ENCODE data around the gene DMRTA1.
A peak's percentile ranks its signal among the peaks of the same experiment; 100 is the strongest.

DMRTA1 gene, protein sequence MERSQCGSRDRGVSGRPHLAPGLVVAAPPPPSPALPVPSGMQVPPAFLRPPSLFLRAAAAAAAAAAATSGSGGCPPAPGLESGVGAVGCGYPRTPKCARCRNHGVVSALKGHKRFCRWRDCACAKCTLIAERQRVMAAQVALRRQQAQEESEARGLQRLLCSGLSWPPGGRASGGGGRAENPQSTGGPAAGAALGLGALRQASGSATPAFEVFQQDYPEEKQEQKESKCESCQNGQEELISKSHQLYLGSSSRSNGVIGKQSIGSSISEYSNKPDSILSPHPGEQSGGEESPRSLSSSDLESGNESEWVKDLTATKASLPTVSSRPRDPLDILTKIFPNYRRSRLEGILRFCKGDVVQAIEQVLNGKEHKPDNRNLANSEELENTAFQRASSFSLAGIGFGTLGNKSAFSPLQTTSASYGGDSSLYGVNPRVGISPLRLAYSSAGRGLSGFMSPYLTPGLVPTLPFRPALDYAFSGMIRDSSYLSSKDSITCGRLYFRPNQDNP

DNA sequence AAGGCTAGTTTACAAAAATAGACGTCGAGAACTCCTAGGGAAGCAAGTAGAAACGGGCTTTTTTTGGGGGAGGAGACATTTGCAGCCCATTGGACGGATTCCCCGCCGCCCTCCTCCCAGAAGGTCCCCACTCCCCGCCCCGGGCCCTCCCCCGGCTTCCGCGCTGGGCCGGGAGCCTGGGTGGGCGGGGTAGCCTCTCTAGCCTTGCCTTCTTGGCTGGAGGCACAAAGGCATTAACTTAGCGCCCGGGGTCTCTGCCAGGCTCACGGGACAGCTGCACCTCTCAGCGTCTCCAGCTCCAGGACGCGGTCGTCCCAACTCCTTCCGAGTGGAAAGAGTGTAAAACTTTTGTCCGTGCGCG lies at the start of gene DMRTA1:
Gene DMRTA1, plus strand, starts transcription at position 236 of the 361 bp plus-strand sequence. CDS start 242 bp downstream, outside the sequence.
- TF ChIP-seq, protein P1, sequence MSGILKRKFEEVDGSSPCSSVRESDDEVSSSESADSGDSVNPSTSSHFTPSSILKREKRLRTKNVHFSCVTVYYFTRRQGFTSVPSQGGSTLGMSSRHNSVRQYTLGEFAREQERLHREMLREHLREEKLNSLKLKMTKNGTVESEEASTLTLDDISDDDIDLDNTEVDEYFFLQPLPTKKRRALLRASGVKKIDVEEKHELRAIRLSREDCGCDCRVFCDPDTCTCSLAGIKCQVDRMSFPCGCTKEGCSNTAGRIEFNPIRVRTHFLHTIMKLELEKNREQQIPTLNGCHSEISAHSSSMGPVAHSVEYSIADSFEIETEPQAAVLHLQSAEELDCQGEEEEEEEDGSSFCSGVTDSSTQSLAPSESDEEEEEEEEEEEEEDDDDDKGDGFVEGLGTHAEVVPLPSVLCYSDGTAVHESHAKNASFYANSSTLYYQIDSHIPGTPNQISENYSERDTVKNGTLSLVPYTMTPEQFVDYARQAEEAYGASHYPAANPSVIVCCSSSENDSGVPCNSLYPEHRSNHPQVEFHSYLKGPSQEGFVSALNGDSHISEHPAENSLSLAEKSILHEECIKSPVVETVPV (CRISPR knock-in tag; IDR thresholded peaks at IDR 0.05) = no peak
- TF ChIP-seq SNAI2 (CRISPR knock-in tag; IDR thresholded peaks at IDR 0.05) (no peak), ZNF8 (CRISPR knock-in tag; IDR thresholded peaks at IDR 0.05) (no peak), TCF4 (CRISPR knock-in tag; IDR thresholded peaks at IDR 0.05; ENCODE audit: borderline replicate concordance) (no peak), ESRRG (CRISPR knock-in tag; IDR thresholded peaks at IDR 0.05) (no peak), ZNF70 (CRISPR knock-in tag; IDR thresholded peaks at IDR 0.05) (no peak), PPARA (CRISPR knock-in tag; IDR thresholded peaks at IDR 0.05; ENCODE audit: borderline replicate concordance) (no peak)
- TF ChIP-seq, protein P2, sequence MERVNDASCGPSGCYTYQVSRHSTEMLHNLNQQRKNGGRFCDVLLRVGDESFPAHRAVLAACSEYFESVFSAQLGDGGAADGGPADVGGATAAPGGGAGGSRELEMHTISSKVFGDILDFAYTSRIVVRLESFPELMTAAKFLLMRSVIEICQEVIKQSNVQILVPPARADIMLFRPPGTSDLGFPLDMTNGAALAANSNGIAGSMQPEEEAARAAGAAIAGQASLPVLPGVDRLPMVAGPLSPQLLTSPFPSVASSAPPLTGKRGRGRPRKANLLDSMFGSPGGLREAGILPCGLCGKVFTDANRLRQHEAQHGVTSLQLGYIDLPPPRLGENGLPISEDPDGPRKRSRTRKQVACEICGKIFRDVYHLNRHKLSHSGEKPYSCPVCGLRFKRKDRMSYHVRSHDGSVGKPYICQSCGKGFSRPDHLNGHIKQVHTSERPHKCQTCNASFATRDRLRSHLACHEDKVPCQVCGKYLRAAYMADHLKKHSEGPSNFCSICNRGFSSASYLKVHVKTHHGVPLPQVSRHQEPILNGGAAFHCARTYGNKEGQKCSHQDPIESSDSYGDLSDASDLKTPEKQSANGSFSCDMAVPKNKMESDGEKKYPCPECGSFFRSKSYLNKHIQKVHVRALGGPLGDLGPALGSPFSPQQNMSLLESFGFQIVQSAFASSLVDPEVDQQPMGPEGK (CRISPR knock-in tag; IDR thresholded peaks at IDR 0.05; ENCODE audit: borderline replicate concordance) = no peak
- ATAC-seq = peak; percentile 75

DNA sequence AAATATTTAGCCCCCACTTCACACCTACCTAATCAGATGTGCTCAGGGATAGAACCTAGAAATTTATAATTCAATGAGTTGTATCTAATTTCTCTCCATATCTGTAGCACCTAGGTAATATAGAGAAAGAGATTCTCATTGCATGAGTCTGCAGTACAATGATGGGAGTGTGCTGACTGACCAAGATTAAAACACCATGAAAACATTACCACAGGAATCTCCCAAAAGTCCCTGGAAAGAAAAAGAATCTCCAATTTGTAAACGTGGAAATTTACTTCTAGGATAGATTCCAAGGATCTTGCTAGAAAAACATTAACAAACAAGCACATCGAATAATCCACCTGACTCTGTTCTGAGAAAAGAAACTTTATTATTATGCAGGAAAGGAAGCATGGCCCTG lies 45.0 kb upstream of the DMRTA1 start:
- no peak for ATAC-seq
- no peak for TF ChIP-seq ZC3H10 (CRISPR knock-in tag; IDR thresholded peaks at IDR 0.05)
- TF ChIP-seq ZNF8 (CRISPR knock-in tag; IDR thresholded peaks at IDR 0.05) = no peak
- TF ChIP-seq SNAI2 (CRISPR knock-in tag; IDR thresholded peaks at IDR 0.05) = no peak

DNA sequence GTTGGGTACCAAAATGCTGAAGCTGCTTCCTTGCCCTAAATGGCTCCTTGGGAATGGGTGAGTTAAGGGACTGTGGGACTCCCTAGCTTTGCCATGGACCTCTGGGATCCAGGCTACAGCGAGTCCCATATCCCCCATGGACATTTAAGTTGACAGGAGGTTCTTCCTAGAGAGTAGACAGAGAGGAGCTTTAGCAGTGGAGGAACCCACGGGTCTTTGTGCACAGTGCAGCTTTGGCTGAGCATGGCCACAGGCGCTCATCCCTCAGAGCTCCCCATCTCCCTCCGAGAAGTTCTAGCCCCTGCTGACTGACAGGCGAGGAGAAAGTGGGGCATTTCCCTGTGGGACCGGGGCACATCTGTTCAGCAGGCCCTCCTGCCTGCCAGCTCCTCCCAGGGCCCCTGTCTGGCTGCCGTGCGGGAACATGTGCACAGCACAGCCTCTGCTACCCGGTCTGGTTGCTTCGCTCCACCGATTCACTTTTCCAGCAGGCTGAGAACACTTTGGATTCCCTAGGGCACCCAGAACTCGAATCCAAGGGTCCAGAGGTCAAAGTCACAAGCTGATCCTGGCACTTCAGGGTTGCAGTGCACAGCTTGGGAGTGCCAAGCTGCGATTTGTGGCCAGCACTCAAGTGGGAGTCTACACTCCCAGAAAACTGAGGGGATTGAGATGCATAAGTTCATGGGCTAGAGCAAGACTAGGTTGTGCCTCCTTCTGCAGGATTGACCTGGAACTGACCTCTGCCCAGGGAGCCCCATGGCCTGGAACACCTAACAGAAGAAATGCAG lies 40.6 kb upstream of the DMRTA1 start:
- TF ChIP-seq RARB (CRISPR knock-in tag; IDR thresholded peaks at IDR 0.05) (no peak), ZNF8 (CRISPR knock-in tag; IDR thresholded peaks at IDR 0.05) (no peak), GLIS3 (CRISPR knock-in tag; IDR thresholded peaks at IDR 0.05) (no peak), SNAI2 (CRISPR knock-in tag; IDR thresholded peaks at IDR 0.05) (no peak), ISL1 (CRISPR knock-in tag; IDR thresholded peaks at IDR 0.05) (no peak), ZFP30 (CRISPR knock-in tag; IDR thresholded peaks at IDR 0.05) (no peak)
- ATAC-seq = no peak

DNA sequence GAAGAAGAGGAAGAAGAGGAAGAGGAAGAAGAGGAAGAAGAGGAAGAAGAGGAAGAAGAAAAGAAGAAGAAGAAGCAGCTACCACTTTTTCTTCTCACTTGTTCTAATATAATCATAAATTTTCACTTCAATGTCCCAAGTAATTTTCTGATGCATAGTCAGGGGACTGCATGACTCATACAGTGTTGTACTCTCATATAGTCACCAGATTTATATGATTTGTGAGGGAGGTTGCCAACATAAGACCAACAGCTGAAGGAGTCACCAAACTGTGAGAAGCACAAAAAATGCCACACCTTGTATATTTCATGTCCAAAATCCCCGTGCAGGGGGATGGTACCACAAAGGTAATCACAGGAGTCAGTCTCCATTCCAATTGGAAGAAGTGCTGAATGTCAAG lies 32.7 kb upstream of the DMRTA1 start:
- ATAC-seq = no peak
- TF ChIP-seq CSDC2 (CRISPR knock-in tag; IDR thresholded peaks at IDR 0.05) = no peak
- no peak for TF ChIP-seq ZC3H10 (CRISPR knock-in tag; IDR thresholded peaks at IDR 0.05)
- no peak for TF ChIP-seq BACH2 (CRISPR knock-in tag; IDR thresholded peaks at IDR 0.05; ENCODE audit: borderline replicate concordance)
- TF ChIP-seq, protein P3, sequence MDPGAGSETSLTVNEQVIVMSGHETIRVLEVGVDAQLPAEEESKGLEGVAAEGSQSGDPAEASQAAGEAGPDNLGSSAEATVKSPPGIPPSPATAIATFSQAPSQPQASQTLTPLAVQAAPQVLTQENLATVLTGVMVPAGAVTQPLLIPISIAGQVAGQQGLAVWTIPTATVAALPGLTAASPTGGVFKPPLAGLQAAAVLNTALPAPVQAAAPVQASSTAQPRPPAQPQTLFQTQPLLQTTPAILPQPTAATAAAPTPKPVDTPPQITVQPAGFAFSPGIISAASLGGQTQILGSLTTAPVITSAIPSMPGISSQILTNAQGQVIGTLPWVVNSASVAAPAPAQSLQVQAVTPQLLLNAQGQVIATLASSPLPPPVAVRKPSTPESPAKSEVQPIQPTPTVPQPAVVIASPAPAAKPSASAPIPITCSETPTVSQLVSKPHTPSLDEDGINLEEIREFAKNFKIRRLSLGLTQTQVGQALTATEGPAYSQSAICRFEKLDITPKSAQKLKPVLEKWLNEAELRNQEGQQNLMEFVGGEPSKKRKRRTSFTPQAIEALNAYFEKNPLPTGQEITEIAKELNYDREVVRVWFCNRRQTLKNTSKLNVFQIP (CRISPR knock-in tag; IDR thresholded peaks at IDR 0.05; ENCODE audit: borderline replicate concordance, low read depth) = no peak
- TF ChIP-seq, protein P1 (CRISPR knock-in tag; IDR thresholded peaks at IDR 0.05) = no peak
- no peak for TF ChIP-seq SNAI2 (CRISPR knock-in tag; IDR thresholded peaks at IDR 0.05)
- no peak for TF ChIP-seq ZFP30 (CRISPR knock-in tag; IDR thresholded peaks at IDR 0.05)
- no peak for TF ChIP-seq ISL1 (CRISPR knock-in tag; IDR thresholded peaks at IDR 0.05)
- TF ChIP-seq ZNF565 (CRISPR knock-in tag; conservative IDR thresholded peaks at IDR 0.05; ENCODE audit: low read depth) = no peak
- no peak for TF ChIP-seq ZFP3 (CRISPR knock-in tag; IDR thresholded peaks at IDR 0.05)
- no peak for TF ChIP-seq TOX (CRISPR knock-in tag; IDR thresholded peaks at IDR 0.05; ENCODE audit: borderline replicate concordance)
- TF ChIP-seq, protein P4, sequence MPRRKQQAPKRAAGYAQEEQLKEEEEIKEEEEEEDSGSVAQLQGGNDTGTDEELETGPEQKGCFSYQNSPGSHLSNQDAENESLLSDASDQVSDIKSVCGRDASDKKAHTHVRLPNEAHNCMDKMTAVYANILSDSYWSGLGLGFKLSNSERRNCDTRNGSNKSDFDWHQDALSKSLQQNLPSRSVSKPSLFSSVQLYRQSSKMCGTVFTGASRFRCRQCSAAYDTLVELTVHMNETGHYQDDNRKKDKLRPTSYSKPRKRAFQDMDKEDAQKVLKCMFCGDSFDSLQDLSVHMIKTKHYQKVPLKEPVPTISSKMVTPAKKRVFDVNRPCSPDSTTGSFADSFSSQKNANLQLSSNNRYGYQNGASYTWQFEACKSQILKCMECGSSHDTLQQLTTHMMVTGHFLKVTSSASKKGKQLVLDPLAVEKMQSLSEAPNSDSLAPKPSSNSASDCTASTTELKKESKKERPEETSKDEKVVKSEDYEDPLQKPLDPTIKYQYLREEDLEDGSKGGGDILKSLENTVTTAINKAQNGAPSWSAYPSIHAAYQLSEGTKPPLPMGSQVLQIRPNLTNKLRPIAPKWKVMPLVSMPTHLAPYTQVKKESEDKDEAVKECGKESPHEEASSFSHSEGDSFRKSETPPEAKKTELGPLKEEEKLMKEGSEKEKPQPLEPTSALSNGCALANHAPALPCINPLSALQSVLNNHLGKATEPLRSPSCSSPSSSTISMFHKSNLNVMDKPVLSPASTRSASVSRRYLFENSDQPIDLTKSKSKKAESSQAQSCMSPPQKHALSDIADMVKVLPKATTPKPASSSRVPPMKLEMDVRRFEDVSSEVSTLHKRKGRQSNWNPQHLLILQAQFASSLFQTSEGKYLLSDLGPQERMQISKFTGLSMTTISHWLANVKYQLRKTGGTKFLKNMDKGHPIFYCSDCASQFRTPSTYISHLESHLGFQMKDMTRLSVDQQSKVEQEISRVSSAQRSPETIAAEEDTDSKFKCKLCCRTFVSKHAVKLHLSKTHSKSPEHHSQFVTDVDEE (CRISPR knock-in tag; IDR thresholded peaks at IDR 0.05) = no peak
- TF ChIP-seq TCF4 (CRISPR knock-in tag; IDR thresholded peaks at IDR 0.05; ENCODE audit: borderline replicate concordance) = no peak
